ENCODE data around the gene ATOH7. TPM values are rescaled to one million over a fixed set of nuclear protein-coding genes. Genes with fewer than 3 reads are reported as not detected.

ATOH7 gene
- polyA plus RNA-seq, 1 of the 3 experiments (the other 2 are of a cell fraction), result 0.12 TPM

DNA sequence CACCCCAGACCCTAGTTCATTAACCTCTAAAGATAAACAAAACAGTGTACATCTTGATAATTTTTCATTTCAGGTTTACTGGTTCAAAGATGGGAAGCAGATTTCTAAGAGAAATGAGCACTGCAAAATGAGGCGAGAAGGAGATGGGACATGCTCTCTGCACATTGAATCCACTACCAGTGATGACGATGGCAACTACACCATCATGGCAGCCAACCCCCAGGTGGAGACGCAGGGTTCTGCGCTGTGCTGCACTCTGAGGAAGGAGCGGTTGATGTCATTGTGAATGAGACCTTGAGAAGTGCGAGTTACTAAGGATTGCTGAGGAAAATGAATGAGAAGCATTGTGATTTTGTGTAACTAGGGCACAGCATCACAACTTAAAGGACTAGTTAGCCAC is 37.6 kb downstream of the ATOH7 start:
- Histone ChIP-seq H3K36me3 (replicated peaks in 1 of 2; ENCODE audit: control insufficient read depth in 1 of 2, insufficient read depth in 2 of 2, low read length in 1 of 2) (no peaks in the 10 kb centered on the region), H3K4me3 (ENCODE audit: low read depth in 2 of 2, low read length in 1 of 2) (no peak overlapping the region), H3K27ac (ENCODE audit: low read depth in 2 of 2, low read length in 1 of 2) (no peak overlapping the region), H3K9me3 (no peaks in the 10 kb centered on the region), H3K27me3 (ENCODE audit: insufficient read depth) (no peaks in the 10 kb centered on the region), H4K20me1 (ENCODE audit: insufficient read depth) (no peaks in the 10 kb centered on the region), H3K79me2 (ENCODE audit: insufficient read depth) (no peaks in the 10 kb centered on the region), H3K9me2 (no peaks in the 10 kb centered on the region), H3K4me2 (no peak overlapping the region), H3K9ac (no peak overlapping the region), H2AFZ (ENCODE audit: low read depth) (no peak overlapping the region), H3F3A (replicated peaks; ENCODE audit: insufficient read depth) (peaks cover 7% of the 10 kb centered on the region), H3K4me1 (ENCODE audit: control insufficient read depth in 1 of 2, insufficient read depth in 2 of 2, low read depth in 1 of 2, low read length in 1 of 2) (no peaks in the 10 kb centered on the region)
- DNase-seq, result no peak
- 82% methylated on average over 6 of the region's 6 CpGs for WGBS (ENCODE audit: low lambda C conversion rate)
- ChIA-PET CTCF (interaction anchor here (0.7 kb wide), 1 partner anchor 18 kb away, joined by 5 read pairs; no protein-coding TSS in a partner anchor), POLR2A (no interaction called here)
- no peak for TF ChIP-seq YY1 (IDR thresholded peaks at IDR 0.05; ENCODE audit: low read depth)
- no peak for TF ChIP-seq MXI1 (IDR thresholded peaks at IDR 0.05; ENCODE audit: low read depth, low read length)
- no peak for TF ChIP-seq POLR2AphosphoS5 (IDR thresholded peaks at IDR 0.05; ENCODE audit: low read depth, low read length)
- no peak for TF ChIP-seq ELF1 (IDR thresholded peaks at IDR 0.05)
- TF ChIP-seq EZH2phosphoT487 (IDR thresholded peaks at IDR 0.05; ENCODE audit: borderline replicate concordance, low read depth), result no peak
- TF ChIP-seq, protein P1, sequence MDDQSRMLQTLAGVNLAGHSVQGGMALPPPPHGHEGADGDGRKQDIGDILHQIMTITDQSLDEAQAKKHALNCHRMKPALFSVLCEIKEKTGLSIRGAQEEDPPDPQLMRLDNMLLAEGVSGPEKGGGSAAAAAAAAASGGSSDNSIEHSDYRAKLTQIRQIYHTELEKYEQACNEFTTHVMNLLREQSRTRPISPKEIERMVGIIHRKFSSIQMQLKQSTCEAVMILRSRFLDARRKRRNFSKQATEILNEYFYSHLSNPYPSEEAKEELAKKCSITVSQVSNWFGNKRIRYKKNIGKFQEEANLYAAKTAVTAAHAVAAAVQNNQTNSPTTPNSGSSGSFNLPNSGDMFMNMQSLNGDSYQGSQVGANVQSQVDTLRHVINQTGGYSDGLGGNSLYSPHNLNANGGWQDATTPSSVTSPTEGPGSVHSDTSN (IDR thresholded peaks at IDR 0.05), result no peak
- no peak for TF ChIP-seq NRF1 (IDR thresholded peaks at IDR 0.05; ENCODE audit: low read depth, low read length)

DNA sequence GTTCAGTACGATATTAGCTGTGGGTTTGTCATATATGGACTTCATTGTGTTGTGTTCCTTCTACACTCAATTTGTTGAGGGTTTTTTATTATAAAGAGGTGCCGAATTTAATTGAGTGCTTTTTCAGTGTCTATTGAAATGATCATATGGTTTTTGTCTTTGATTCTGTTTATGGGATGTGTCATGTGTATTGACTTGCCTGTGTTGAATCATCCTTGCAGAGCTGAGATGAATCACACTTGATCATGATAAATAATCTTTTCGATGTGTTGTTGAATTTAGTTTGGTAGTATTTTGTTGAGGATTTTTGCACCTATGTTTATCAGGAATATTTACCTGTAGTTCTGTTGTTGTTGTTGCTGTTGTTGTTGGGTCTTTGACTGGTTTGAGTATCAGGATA is 39.8 kb downstream of the ATOH7 start:
- H3K27ac ChIP-seq (ENCODE audit: low read depth in 2 of 2, low read length in 1 of 2), result no peak overlapping the region
- H3K4me1 ChIP-seq (ENCODE audit: control insufficient read depth in 1 of 2, insufficient read depth in 2 of 2, low read depth in 1 of 2, low read length in 1 of 2), result no peaks in the 10 kb centered on the region
- DNase-seq, result no peak
- no peaks in the 10 kb centered on the region for H3K9me3 ChIP-seq
- H3K36me3 ChIP-seq (replicated peaks in 1 of 2; ENCODE audit: control insufficient read depth in 1 of 2, insufficient read depth in 2 of 2, low read length in 1 of 2), result no peaks in the 10 kb centered on the region
- CTCF ChIA-PET, result interaction anchor here (1.2 to 1.6 kb wide), 3 partner anchors 8 to 20 kb away, joined by 3 to 5 read pairs (median 3); no protein-coding TSS in a partner anchor
- WGBS (ENCODE audit: low lambda C conversion rate), result 24% methylated on average over 3 of the region's 3 CpGs
- POLR2A ChIA-PET, result no interaction called here
- H3K4me2 ChIP-seq, result no peak overlapping the region
- no peaks in the 10 kb centered on the region for H3K79me2 ChIP-seq (ENCODE audit: insufficient read depth)
- H3K4me3 ChIP-seq (ENCODE audit: low read depth in 2 of 2, low read length in 1 of 2), result no peak overlapping the region
- peaks cover 7% of the 10 kb centered on the region for H3F3A ChIP-seq (replicated peaks; ENCODE audit: insufficient read depth)
- H2AFZ ChIP-seq (ENCODE audit: low read depth), result no peak overlapping the region
- no peaks in the 10 kb centered on the region for H4K20me1 ChIP-seq (ENCODE audit: insufficient read depth)
- TF ChIP-seq GATA2 (CRISPR knock-in tag; IDR thresholded peaks at IDR 0.05) (no peak), TCF12 (IDR thresholded peaks at IDR 0.05) (peak; percentile 47; the same call in 1 of the 2 replicates), YY1 (IDR thresholded peaks at IDR 0.05; ENCODE audit: low read depth) (no peak), FOSL2 (IDR thresholded peaks at IDR 0.05; ENCODE audit: borderline replicate concordance, low read depth) (0 out of 2 replicates have a peak, but pooled peaks have one; percentile 18)
- TF ChIP-seq, protein P1 (IDR thresholded peaks at IDR 0.05), result peak; percentile 20; the same call in 1 of the 2 replicates
- H3K9me2 ChIP-seq, result no peaks in the 10 kb centered on the region
- no peaks in the 10 kb centered on the region for H3K27me3 ChIP-seq (ENCODE audit: insufficient read depth)
- no peak overlapping the region for H3K9ac ChIP-seq

All from SK-N-SH (cell line).